GM13976 (cell line): ENCODE results near the gene ZIC1.

ENCODE experiments used
- DNase-seq: peaks from one replicate; pipeline ENCODE4 v3.0.0; 2012; ENCODE audit warnings: low spot score
- CTCF ChIP-seq: IDR thresholded peaks from 2 replicates; pipeline ENCODE4 v1.5.1; 2012; ENCODE audit warnings: borderline replicate concordance, mild to moderate bottlenecking; ENCODE audit not compliant: insufficient read depth; ENCODE audit errors: extremely low read depth, missing control alignments, control extremely low read depth
- in situ Hi-C: fragments of 300-500 bp; cut with MboI; formaldehyde crosslinking; loops from one replicate; pipeline ENCODE4 v1.12.0; 2022; ENCODE audit warnings: low sequenced_read_pairs, mixed read lengths, inconsistent platforms; ENCODE audit not compliant: unreplicated experiment

ZIC1 gene

GRCh38 chr3:147462856-147463255 lies 53.7 kb downstream of the ZIC1 start:
- in situ Hi-C loops: no loop called here
- DNase-seq: no peak
- TF ChIP-seq CTCF: no peak
